RPMI8226 (cell line): Measurements from ENCODE around the gene TAS1R2.

Source experiments
- DNase-seq: peaks from one replicate; pipeline ENCODE4 v3.0.0-alpha.2; 2015

The TAS1R2 gene

DNA sequence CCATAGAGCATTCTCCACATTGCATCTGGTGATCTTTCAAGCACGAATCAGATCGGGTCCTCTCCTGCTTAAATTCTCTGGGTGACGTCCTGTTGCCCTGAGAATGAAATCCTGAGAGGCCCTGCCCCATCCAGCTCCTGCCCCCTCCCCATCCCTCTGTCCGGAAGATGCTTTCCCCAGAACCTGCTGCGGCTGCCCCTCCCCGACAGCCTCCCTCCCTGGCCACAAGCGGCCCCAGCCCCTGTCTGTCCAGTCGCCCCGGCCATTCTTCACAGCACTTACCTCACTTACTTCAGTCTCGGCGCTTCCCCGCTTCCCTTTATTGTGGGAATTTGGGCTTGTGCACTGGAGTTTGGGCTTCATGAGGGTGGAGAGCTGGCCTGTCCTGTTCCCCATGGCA, 40.3 kb downstream of the TAS1R2 start:
- no peak for DNase-seq

DNA sequence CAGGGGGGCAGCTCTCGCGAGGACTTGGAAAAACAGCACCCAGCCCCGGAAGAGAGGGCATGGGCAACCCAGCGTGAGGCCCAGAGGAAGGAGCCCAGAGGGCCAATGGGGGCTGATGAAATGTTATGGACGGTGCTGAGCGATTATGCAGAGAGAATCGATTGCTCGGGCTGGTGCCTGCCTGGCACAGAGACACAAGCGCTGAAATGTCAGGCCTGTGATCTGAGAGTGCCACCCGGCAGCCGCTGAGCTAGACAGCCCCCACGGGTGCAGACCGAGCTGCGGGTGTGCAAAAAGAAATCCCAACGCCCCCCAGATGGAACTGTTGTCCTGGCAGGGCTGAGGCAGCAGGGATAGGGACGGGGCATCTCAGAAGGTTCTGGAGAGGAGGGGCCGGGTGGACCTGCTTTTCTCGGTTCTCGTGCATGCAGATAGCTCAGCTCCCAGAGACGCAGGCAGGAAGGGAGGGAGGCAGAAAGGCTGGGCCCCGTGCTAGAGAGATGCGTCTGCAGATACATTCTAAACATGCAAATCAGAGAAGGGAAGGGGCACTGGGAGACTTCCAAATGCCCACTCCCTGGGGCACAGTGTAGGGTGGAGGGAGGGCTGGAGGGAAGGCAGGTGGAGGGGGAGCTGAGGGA, 41.5 kb downstream of the TAS1R2 start:
- no peak for DNase-seq

DNA sequence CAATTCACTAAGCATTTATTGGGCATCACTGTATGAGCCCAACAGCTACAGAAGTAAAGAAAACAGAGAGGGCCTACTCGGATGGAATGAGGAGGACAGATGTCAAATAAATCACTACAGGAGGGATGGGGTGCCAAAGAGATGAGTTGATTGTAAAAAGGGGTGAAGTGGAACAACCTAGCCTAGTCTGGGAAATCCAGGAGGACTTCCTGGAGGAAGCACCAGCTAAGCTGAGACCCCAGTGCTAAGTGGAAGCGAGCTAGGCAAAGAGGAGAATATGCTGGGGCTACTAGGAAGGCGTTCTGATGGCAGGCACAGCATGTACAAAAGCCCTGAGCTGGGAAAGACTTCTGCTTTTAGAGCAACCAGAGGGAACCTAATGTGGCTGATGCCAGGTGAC, 42.1 kb downstream of the TAS1R2 start:
- DNase-seq: no peak

DNA sequence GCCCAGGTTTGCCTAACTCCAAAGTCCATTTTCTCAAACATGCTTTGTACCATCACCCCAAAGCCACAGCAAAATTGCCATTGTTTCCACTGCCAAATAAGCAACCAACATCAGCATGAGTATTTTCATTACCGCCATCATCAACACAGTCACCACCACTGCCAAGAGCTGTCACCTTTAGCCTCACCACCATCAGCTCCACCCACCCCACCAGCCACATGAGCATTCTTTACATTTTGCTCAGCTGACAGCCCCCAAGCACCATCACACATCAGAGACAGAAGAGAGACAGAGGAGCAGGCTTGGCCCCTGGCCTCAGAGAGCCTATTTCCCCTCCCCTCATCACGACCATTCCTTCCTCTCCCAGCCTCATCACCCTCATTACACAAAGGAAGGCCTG, 42.7 kb downstream of the TAS1R2 start:
- DNase-seq: no peak

DNA sequence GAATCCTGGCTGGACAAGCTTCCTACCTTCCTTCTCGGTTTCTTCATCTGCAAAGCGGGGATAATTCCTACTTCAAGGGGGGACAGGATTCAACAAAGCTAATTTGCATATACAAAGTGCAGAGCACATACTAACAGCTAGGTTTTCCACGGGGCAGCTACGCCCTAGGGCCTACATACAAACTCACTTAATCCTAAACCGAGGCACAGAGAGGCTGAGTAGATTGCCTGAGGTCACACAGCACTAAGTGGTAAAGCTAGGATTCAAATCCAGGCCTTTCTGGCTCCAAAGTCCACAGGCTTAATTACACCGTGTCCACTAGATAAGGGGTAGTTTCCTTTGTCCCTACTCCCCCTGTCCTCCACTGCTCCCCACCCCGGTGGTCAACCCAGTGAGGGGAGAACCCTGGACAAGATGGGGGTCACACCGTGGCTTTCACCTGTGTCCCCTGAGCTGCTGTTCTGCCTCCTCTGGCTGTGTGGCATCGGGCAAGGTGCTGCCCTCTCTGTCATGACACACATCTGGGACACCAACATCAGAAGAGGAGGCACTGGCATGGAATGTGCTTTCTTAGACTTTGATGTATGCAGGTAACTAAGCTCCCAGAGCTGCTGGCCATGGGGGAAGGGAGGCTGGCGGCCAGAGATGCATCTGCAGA, 44.5 kb downstream of the TAS1R2 start:
- DNase-seq: no peak

DNA sequence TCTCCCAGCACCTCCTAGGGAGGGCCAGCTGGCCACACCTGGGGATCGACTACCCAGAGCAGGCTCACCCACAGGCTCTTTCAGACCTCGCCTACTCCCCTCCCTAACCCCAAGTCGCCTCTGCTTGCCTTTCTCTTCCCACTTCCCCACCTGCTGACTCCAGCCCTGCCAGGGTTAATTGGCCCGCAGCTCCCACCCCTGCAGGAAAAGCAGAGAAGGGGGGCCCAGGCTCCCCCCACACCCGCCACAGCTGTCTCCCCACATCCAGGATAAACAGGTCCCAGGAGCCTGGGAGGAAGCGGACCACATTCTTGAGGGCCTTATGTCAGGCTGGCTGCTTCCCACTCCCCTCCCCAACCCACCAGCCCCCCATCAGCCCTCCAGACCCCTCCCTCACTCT, 45.0 kb downstream of the TAS1R2 start:
- DNase-seq: no peak

DNA sequence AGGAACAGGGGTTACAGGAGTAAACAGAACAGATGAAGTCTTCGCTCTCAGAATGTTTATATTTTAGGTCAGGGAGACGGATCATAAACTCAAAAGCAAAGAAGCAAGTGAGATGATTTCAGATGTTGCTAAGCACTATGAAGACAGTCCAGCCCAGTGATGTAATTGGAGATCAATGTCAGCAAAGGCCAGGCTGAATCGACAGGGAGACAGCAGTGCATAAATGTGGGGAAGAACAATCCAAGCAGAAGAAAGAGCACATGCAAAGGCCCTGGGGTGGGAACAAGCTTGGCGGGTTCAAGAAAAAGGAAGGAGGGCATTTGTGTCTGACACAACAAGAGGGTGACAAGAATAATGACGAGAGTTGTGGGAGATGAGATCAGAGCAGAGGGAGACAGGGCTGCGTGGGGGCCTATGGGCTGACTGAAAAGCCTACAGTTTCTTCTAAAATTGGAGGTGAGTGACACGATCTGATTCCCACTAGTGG, 47.0 kb downstream of the TAS1R2 start:
- no peak for DNase-seq

DNA sequence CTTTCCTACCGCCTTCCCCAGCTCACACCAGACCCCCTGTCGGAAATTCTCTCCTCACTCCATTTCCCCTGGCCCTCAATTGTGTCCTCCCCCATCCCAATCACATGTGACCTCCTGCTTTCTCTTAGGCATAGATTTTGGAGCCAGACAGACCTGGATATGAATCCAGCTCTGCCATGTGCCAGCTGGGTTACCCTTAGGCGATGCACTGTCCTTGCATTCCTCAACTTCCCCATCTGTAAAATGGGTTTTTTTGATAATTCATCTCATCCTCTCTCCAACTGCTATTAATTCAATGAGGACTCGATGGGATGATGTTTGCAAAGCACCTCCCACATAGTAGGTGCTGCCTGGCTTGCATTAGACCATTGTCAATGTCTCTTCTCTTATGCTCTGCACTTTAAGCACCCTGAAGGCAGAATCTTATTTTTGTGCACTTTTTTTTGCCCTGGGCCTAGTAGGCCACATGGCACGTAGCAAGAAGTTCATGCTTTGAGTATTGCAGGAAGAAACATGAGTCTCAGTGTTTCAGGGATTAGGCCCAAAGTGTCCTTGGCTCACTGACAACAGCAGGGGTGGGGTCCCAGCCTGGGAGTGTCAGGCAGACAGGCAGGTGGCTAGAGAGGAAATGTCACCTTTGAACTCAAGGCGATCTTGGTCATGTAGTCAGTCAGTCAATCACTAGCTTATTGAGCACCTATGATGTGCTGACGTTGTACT, 47.6 kb downstream of the TAS1R2 start:
- DNase-seq: no peak

DNA sequence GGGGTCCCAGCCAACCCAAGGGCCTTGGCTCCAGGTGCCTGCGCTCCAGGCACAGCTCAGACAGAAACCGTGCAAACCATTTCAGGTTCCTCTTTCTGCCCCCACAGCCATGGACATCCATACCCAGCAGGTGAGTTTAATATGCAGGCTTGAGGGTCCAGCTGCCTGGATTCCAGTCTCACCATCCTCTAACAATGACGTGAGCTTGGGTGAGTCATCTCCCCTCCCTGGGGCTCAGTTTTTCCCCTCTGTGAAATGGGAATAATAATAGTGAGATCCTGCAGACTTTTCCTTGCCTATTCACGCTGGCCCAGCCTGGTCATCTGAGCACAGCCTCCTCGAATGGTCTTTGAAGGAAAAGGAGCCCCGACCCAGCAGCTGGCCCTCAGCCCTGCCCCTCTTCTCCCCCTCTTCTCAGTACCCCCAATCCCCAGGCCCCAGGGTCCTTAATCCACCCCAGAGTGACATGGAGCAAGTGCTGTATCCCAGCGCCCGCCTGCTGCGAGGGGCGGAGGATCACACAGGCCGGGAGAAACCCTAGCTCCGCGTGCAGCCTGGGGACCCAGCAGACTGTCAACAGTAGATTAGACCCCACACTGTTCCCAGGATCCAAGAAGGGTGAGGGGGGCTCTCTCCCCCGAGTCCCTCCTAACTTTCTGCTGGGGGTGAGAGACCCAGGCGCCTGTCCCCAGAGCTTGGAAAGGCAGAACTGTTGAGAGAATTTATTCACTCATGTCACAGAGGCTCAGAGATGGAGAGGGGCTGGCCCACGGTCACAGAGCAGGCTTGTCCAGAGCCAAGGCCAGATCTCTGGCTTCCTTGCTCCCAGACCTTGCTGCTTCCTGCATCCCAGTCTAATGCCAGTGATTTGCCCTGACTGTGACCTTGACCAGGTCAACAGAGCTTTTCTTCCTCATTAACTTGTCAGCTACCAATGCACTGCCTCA, 49.2 kb downstream of the TAS1R2 start:
- no peak for DNase-seq

DNA sequence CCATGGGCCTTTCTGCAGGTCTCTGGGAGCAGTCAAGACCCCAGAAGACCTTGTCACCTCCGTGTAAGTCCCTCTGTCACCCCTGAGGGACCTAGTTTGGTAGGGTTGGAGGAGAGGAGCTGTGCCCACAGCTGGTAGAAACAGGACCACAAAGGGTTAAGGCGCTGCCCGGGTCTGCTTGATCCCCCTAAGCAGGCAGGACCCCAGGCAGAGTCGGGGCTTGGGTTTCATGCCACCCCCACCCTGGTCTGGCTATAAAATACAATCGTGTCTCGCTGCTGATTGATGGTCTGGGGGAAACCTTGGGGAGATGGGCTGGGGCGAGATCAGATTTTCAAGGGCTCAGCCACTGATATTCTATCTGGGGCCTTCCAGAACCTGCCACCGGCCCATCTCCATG, 50.9 kb downstream of the TAS1R2 start:
- DNase-seq: no peak

DNA sequence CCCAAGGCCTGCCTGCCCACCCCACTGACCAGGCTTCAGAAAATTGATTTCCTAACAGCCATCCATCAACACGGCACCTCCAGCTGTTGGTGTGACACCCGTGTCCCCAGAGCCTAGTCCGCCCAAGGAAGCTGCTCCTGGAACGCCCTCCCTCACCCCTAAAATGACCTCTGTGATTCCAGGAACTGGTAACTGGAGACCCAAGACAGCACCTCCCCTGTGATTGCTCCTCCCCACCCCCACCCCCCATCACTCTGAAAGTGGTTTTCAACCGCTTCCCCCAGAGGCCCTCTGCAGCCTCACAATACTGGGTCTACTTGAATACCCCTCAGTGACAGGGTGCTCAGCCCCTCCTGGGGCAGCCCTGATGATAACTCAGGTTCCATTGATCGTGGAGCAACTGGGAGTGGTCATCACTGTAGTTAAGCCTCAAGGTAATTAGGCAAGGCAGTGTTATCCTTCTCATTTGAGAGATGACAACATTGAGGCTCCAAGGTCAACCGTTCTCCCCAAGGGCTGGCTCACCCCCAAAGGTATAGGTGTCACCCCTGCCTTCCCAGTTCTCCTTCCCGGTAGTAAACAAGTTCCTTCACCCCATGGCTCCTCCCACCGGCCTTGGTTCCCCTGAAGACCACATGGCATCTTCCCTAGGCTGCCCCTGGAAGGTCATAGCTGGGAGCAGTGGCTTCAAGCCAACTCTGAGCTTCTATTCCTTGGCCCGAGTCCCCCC, 52.0 kb downstream of the TAS1R2 start:
- no peak for DNase-seq

DNA sequence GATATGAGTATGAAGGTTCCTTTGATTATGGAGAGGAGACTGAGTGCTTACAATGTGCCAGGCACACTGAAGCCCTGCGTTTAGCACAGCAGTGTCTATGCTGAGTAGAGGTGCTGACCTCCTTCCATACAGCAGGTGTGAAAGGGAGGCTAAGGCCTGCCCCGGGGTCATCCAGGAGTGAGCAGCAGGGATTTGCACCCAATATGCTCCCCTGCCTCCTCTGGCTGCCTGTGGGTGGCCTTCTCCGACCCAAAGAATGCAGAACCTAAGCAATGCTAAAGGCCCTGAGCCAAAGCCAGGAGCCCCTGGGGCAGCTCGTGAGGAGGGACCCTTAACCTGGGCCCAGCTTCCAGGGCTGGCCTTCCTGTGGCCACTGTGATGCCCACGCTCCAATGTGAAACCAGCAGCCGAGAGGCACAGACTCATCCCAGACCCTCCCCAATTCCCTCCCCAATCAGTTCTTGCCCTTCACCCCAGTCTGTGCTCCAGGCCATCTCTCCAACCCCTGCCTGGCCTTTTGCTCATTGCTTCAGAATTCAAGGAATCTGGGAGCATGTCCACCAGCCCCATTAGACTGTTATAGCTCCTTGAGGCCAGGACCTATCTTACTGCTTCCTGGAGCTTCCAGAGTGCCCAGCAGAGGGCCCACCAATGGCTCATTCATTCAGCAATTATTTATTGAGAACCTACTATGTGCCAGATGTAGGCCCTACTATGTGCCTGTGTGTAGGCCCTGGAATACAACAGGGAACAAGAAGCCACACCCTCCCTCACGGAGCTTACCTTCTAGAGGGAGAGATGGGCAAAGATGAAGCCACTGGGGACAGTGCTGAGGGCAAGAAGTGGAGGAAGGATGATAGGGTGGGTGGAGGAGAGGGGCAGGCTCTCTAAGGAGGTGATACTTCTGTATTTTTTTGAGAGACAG, 53.3 kb downstream of the TAS1R2 start:
- DNase-seq: no peak

DNA sequence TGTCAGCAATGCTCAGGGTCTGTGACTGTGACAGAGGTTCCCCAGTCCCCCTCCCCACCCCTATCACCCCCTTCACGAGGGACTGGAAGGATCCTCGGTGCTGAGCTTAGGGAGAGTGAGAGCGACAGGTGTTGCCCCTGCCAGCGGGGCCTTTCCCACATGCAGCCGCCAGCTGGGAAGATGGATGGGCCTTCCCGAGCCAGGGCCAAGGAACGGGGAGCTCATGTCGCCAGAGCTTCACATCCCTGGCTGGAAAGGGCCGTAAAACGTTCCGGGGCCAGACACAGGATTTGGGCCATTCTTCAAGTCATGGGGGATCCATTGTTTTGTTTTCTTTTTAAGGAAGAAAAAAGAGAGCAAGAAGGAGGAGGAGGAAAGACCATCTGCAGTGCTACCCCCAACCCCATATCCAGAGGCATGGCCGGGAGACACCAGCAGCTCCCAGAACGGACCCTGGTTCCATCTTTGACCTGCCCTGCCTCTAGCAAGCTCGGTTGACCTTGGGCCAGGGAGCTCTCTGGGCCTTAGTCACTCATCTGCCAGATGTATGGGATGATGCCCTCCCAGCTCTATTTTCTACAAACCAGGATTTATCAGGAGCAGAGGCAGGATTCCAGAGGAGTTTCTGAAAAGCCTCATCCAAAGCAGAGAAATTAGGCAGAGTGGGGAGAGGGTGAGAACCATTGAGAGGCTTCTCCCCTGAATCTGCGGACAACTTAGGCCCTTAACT, 54.1 kb downstream of the TAS1R2 start:
- DNase-seq: no peak

DNA sequence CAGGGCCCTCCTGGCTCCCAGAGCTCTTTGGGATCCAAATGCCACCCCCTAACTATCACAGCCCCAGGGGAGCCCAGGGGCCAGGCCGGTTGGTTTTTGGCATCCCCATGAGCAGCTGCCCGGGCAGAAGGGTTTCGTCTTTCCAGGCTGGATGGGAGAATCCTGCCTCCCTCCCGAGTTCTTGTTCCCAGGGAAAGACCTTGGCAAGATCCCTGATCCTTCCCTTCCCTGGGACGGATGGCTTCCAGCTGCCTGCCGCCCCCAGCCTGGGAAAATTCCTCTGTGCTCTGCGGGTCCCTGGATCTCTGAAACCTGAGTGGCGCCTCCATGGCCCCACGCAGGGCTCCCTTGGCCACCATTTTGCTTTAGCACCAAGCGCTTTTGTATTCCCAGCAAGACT, 55.6 kb downstream of the TAS1R2 start:
- no peak for DNase-seq

DNA sequence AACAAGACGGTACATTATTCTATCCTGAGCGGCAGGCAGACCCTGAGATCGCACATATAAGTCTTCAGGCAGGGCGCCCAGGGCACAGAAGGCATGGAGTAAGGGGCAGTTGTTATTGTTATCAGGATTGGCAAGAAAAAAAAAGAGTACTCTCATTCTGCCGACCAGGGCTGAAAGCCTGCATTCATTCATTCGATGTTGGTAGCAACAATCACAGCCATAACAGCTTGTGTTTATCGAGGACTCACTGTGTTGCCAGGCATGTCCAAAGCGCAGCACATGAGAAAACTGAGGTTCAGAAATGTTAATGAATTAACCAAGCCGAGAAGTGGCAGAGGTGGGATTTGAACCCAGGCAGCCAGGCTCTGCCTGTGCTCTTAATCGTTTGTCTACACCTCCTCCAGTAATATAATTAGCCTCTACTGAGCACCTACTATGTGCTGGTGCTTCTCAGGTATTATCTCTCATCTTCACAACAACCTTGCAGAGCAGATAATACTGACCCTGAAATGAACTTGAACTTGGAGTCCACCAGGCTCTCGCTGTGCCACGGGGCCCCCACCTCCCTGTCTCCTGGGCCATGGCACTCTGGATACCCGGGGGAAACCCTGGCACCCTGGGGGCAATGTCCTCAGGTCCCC, 56.2 kb downstream of the TAS1R2 start:
- no peak for DNase-seq

DNA sequence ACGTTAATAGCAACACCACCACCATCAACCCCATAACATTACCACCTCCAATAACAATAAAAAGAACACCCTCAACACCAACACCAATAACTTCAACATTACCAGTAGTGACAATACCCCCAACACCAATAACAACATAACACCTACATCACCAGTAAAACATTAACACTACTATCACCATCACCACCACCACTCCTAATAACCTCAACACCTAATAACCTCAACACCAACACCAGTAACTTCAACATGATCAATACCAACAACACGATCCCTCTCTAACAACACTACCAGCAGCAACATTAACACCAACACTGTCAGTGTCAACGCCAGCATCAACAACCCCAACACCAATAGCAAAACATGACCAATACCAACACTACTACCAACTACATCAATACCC, 57.2 kb downstream of the TAS1R2 start:
- no peak for DNase-seq

DNA sequence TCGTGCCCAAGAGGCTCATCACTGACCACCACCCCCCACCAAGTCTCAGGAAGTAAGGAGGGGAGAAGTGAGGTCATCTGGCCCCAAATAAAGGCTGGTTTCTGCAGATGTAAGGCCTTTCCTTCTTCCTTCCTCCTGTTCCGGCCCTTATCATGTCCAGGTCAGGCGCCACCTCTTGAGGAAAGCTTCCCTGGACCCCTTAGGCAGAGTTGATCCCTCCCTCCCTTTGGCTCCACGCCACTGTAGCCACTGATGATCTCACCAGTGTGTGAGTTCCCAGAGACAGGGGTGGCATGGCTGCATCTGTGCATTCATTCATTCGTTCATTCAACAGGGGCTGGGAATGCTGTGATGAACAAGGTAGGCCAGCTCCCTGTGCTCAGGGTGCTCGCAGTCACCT, 59.2 kb downstream of the TAS1R2 start:
- no peak for DNase-seq

DNA sequence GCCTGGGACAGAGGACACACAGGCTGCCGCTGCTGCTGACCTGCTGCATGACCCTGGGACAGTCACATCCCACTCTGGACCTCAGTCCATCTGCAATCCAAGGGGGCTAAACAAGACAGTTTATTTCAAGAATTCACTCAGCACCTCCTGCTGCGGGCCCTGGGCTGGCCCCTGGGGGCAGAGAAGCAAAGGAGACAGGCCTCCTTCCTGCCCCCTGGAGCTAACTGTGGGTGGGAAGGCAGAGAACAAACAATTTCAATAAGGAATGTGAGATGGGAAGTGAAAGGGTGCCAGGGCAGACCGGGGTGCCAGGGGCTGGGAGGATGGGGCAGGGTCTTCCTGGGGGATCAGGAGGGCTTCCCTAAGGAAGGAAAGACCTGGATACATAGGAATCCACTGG, 60.0 kb downstream of the TAS1R2 start:
- DNase-seq: no peak

DNA sequence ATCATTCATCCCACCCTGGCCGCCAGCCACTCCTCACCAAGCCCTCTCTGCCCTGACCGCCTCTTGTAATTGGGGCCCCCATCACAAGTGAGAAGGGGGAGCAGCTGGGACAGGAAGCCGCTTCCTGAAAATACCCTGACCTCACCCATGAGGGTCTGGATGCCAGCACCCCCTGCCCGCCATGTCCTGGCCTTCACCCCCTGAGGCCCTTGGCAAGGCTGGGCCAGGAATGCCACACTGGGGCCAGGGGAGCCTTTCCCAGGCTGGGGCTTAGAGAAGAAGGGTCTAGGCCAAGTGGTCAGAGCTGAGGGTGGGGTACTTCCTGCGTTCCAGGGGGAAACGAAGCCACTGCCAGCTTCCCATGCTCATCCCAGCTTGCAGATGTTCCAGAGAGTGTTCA, 60.5 kb downstream of the TAS1R2 start:
- DNase-seq: no peak

DNA sequence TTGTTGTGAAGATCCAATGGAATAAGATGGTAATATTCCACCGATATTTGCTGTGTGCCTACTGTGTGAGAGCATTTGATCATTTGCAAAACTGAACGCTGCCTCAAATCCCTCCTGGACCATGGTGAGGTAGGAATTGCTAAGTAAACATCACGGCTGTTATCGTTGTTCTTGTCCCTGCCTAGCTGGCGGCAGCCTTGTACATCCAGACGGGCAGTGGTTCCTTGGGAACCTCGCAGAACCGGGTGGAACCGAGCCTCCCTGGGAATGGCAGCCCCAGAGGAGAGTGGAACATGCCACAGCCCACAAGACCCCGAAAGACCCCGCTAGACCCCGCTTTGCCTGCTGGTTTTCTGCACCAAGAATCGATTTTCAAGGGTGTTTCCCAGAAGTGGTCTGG, 60.9 kb downstream of the TAS1R2 start:
- DNase-seq: no peak
